IPS-11a (cell line): Measurements from ENCODE around the gene GNG7.
"Not testable (repeated sequence)": the region's sequence is repeated elsewhere in the genome, so short reads cannot be mapped to it uniquely, and the experiment has no call there.

ENCODE experiments used
- H3K4me3 ChIP-seq: one replicate; pipeline ENCODE4 v1.5.1; 2013; ENCODE audit warnings: low read depth, low read length, control low read depth

The GNG7 gene

DNA sequence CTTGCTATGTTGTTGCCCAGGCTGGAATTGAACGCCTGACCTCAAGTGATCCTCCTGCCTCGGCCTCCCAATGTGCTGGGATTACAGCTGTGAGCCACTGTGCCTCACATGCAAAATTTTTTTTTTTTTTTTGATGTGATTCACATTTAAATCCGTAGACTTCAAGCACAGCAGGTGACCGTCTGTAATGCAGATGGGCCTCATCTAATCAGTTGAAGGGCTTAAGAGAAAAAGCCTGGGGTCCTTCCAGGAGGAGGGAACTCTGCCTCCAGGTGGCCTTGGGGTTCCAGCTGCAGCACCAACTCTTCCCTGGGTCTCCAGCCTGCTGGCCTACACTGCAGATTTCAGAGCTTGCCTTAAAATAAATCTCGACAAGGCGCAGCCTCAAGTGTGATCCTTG is 183.0 kb downstream of the GNG7 start:
- no peak overlapping the region for H3K4me3 ChIP-seq

- not testable (repeated sequence) for H3K4me3 ChIP-seq
Measured at GRCh38 chr19:2518856-2519255, 183.6 kb downstream of the GNG7 start.

GRCh38 chr19:2517881-2518601 is 184.5 kb downstream of the GNG7 start:
- no peak overlapping the region for H3K4me3 ChIP-seq

DNA sequence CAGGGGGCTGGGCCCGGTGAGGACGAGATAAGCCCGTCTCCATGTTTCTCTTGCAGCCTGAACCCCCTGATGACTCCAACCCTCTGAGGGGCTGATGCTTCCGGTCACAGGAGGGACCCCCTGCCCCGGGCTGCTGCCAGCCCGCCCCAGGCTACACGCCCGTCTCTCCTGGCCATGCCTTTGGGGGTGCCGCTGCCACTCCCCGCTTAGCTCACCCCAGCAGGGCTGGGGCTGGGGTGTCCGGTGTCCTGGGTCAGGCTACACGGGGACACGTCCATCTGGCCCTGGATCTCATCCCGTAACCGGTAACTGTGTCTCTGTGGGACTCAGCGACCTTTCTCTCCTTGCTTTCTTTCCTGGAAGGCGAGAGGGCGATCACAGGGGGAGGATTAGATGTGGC is 185.8 kb downstream of the GNG7 start:
- no peak overlapping the region for H3K4me3 ChIP-seq

- H3K4me3 ChIP-seq: no peak overlapping the region
Measured at GRCh38 chr19:2514981-2515518, 187.4 kb downstream of the GNG7 start.

GRCh38 chr19:2512523-2513431 is 189.7 kb downstream of the GNG7 start:
- H3K4me3 ChIP-seq: no peak overlapping the region

GRCh38 chr19:2511991-2512390 is 190.5 kb downstream of the GNG7 start:
- H3K4me3 ChIP-seq: no peak overlapping the region

DNA sequence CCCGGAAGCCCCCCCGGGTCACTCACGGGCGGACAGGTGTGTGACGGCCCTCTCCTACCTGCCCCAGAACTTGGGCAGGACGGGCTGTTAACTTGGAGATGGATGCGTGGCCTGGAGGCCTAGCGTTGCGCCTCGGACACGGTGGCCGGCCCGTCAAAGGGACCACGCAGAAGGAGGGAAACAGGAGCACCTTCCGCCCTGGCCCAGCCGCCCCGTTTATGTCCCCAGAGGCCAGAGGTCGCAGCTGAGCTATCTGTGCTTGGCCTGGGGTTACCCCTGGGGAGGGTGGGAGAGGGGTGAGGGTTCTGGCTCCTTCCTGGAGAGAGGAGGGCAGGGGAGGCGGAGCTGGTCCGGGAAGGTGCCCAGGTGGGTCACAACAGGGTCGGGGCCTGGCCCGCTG is 190.9 kb downstream of the GNG7 start:
- no peak overlapping the region for H3K4me3 ChIP-seq

GRCh38 chr19:2509096-2509495 is 193.4 kb downstream of the GNG7 start:
- H3K4me3 ChIP-seq: no peak overlapping the region

- H3K4me3 ChIP-seq: no peak overlapping the region
Measured at GRCh38 chr19:2507109-2507508, 195.4 kb downstream of the GNG7 start.

DNA sequence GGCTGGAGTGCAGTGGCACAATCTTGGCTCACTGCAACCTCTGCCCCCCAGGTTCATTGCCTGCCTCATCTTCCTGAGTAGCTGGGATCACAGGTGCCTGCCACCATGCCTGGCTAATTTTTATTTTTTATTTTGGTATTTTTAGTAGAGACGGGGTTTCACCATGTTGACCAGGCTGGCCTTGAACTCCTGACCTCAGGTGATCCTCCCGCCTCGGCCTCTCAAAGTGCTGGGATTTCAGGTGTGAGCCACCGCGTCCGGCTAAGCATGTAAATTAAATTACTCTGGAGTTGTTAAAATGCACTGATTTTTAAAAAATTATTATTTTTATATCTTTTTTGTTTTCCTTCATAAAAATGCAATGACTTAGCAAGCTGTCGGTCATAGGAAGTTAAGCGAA is 195.8 kb downstream of the GNG7 start:
- not testable (repeated sequence) for H3K4me3 ChIP-seq

DNA sequence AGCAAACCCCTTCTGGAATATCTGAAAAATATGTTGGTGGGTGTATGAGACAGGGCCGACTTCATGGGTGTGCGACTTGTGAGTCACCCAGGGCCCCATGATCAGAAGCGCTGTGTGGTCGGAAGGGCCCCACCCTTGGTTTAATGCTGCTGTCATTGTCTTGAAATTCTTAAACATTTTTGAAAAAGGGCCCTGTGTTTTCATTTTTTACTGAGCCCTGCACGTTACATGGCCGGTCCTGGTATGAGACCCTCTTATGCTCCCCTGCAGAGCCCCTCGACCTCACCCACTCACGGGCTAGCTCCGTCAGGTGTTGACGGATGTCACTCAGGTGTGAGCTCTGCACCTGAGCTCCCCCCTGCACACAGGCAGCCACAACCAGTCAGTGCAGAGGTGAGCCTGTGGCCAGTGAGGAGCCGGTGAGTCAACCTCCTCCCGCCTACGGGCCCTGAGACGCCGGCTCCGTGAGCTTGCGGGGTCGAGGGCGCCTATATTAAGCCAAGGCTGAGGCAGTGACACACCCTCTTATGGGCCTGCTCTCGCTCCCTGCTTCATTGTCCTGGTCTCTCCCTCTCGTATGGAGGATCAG is 198.9 kb downstream of the GNG7 start:
- no peak overlapping the region for H3K4me3 ChIP-seq

DNA sequence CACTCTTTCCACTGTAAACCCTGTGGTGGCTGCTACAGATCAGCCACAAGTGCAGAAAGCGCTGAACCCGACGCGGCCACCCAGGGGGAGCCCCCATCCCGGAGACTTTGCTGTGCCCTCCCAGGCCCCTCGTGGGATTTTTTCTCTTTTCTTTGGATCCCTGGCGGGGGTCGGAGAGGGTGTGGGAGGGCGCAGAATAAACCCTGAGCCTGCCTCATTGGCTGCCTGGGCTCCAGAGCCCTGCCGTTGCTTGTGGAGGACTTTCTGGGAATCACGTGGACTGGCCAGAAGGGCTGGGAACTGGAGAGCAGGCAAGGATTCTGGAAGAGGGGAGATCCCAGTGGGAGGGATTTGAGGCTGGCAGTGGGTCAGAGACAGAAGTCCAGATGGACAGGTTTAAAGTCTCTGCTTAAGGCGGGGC is 201.6 kb downstream of the GNG7 start:
- H3K4me3 ChIP-seq: no peak overlapping the region

DNA sequence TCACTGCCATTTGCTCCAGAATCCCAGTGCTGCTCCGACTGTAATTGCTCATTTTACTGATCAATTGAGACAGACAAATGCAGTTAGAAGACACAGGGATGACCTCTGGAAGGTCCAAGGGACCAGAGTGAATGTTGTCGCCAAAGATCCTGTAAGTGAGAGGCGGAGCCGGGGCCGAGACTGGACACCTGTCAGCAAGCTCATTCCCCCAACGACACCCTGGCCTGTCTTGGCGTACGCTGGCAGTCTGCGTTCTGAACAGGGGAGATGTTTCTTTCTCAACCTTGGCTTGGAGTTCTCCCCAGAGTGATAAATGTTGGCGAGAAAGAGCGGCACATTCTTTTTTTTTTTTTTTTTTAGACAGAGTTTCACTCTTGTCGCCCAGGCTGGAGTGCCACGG is 202.3 kb downstream of the GNG7 start:
- H3K4me3 ChIP-seq: no peak overlapping the region

DNA sequence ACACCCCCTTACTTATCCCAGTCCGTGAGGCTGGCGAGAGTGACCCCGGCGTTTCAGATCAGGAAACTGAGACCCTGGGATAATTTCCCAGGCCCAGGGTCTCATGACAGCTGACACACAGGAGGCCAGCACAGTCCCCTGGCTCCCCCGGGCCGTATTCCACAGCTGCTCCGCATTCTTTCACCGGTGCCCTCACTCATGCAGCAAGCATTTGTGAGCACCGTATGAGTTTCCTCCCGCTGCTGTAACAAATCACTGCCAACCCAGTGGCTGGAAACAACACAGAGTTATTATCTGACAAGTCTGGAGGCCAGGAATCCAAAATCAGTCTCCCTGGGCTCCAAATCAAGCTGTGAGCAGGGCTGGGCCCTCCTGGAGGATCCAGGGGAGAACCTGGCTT is 205.3 kb downstream of the GNG7 start:
- H3K4me3 ChIP-seq: no peak overlapping the region

- H3K4me3 ChIP-seq: no peak overlapping the region
Measured at GRCh38 chr19:2495651-2496316, 206.7 kb downstream of the GNG7 start.

GRCh38 chr19:2495130-2495641 is 207.3 kb downstream of the GNG7 start:
- H3K4me3 ChIP-seq: peak overlapping the region; percentile 38

- H3K4me3 ChIP-seq: peak overlapping the region; percentile 38
Measured at GRCh38 chr19:2494447-2495129, 207.9 kb downstream of the GNG7 start.

GRCh38 chr19:2494084-2494446 is 208.4 kb downstream of the GNG7 start:
- H3K4me3 ChIP-seq: no peak overlapping the region

GRCh38 chr19:2493448-2493847 is 209.0 kb downstream of the GNG7 start:
- H3K4me3 ChIP-seq: not testable (repeated sequence)
